Suprapubic skin (tissue), 4 donors: ENCODE measurements around the gene KDM5A. TPM values are rescaled to one million over a fixed set of nuclear protein-coding genes. Genes with fewer than 3 reads are reported as not detected.
A peak's percentile ranks its signal among the peaks of the same experiment; 100 is the strongest.

Experiments used
- DNase-seq, 2 donors: peaks; one replicate each; pipeline ENCODE4 v3.0.0-alpha.2; 2019; ENCODE audit warnings: low spot score in 2 of 2
- H3K27ac ChIP-seq: fragments of 200-600 bp; sonication (generic); one replicate; pipeline ENCODE4 v1.5.1; 2019
- H3K27me3 ChIP-seq: fragments of 200-600 bp; sonication (generic); one replicate; pipeline ENCODE4 v1.5.1; 2019
- H3K36me3 ChIP-seq: fragments of 200-600 bp; sonication (generic); one replicate; pipeline ENCODE4 v1.5.1; 2019
- H3K4me1 ChIP-seq: fragments of 200-600 bp; sonication (generic); one replicate; pipeline ENCODE4 v1.5.1; 2019
- H3K4me3 ChIP-seq: fragments of 200-600 bp; sonication (generic); one replicate; pipeline ENCODE4 v1.5.1; 2019; ENCODE audit warnings: mild to moderate bottlenecking
- H3K9me3 ChIP-seq: fragments of 200-600 bp; sonication (generic); one replicate; pipeline ENCODE4 v1.5.1; 2019
- EP300 ChIP-seq: sonication (generic); formaldehyde crosslinking; IDR thresholded peaks from one replicate; pipeline ENCODE4 v1.6.1; 2017; ENCODE audit warnings: antibody characterized with exemption
- POLR2A ChIP-seq, 2 donors: fragments of 450-650 bp; IDR thresholded peaks; one replicate each; pipeline ENCODE4 v1.6.1; 2017; ENCODE audit warnings: antibody characterized with exemption in 2 of 2, mild to moderate bottlenecking in 2 of 2, moderate library complexity in 2 of 2
- POLR2AphosphoS5 ChIP-seq, 3 donors: sonication (generic); formaldehyde crosslinking; IDR thresholded peaks; one replicate each; pipeline ENCODE4 v1.6.1; 2017; ENCODE audit warnings: antibody characterized with exemption in 3 of 3
- WGBS: methylation state at CpG from one replicate; pipeline ENCODE4 v1.1.5; 2018; 5-methylcytosine and 5-hydroxymethylcytosine counted together
- total RNA-seq, 4 donors: library from RNA; depleted of rRNA; stranded (reverse); fragments of >200 nt; gene quantifications; one replicate each; pipeline ENCODE4 v1.1.0, GENCODE V29; 2016
- TF ChIP-seq, protein P1 (sequence below), 2 donors: fragments of 200-600 bp in 1 of 2; fragments of 450-650 bp in 1 of 2; sonication (generic) in 1 of 2; IDR thresholded peaks; one replicate each; pipeline ENCODE4 v1.5.1; 2016 to 2019; ENCODE audit warnings: antibody characterized with exemption in 2 of 2, mild to moderate bottlenecking in 1 of 2, moderate library complexity in 1 of 2

Gene KDM5A
- total RNA-seq, 4 donors from 2014 or later: 43.1 to 126 (median 92.1) TPM

DNA sequence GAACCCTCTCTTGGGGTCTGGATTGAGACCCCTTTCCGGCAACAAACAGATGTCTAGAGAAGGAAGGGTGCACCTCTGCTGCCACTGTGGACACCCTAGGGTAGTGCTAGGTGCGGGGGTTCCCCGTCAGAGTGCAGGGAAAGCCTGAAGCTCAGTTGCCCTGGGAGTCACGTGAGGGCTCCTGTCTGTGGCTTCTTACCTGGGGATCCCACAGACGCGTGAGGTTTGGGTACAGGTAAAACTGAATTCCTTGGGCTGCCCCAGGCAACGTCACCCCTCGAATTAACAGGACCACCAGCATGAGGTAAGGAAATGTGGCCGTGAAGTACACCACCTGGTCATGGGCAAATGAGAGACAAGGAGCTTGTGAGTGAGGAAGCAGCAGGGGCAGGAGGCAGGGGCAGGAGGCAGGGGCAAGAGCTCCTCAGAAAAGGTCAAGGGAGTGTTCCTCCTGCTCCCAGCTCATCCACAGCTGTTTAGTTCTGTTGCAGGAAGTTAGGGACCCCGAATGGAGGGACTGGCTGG lies 154.2 kb downstream of the KDM5A start:
- no peaks in the 10 kb centered on the region for H3K36me3 ChIP-seq
- peaks cover 15% of the 10 kb centered on the region for H3K27me3 ChIP-seq
- H3K4me3 ChIP-seq: no peak overlapping the region
- DNase-seq: peak in 1 of 2 donors; percentile 34
- H3K4me1 ChIP-seq: no peaks in the 10 kb centered on the region
- H3K9me3 ChIP-seq: peaks cover 16% of the 10 kb centered on the region
- no peak overlapping the region for H3K27ac ChIP-seq
- TF ChIP-seq, protein P1, sequence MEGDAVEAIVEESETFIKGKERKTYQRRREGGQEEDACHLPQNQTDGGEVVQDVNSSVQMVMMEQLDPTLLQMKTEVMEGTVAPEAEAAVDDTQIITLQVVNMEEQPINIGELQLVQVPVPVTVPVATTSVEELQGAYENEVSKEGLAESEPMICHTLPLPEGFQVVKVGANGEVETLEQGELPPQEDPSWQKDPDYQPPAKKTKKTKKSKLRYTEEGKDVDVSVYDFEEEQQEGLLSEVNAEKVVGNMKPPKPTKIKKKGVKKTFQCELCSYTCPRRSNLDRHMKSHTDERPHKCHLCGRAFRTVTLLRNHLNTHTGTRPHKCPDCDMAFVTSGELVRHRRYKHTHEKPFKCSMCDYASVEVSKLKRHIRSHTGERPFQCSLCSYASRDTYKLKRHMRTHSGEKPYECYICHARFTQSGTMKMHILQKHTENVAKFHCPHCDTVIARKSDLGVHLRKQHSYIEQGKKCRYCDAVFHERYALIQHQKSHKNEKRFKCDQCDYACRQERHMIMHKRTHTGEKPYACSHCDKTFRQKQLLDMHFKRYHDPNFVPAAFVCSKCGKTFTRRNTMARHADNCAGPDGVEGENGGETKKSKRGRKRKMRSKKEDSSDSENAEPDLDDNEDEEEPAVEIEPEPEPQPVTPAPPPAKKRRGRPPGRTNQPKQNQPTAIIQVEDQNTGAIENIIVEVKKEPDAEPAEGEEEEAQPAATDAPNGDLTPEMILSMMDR (IDR thresholded peaks at IDR 0.05): no peak
- TF ChIP-seq EP300 (no peak), POLR2AphosphoS5 (IDR thresholded peaks at IDR 0.05) (no peak), POLR2A (IDR thresholded peaks at IDR 0.05) (no peak)
- 90% methylated on average over 8 of the region's 10 CpGs for WGBS

DNA sequence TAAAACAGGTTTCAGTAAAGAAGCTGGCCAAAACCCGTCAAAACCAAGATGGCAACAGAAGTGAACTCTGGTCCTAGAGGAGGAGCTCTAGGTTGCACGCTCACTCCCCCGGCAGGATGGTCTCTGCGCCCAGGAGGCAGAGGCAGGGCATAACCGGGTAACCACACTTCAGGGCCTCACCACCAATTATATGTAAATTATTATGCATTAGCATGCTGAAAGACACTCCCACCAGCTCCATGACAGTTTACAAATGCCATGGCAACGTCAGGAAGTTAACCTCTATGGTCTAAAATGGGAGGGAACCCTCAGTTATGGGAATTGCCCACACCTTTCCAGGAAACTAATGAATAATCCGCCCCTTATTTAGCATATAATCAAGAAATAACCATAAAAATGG lies 155.1 kb downstream of the KDM5A start:
- Histone ChIP-seq H3K9me3 (peaks cover 16% of the 10 kb centered on the region), H3K27me3 (peaks cover 15% of the 10 kb centered on the region), H3K4me3 (no peak overlapping the region), H3K36me3 (no peaks in the 10 kb centered on the region), H3K27ac (no peak overlapping the region), H3K4me1 (no peaks in the 10 kb centered on the region)
- 86% methylated on average over 7 of the region's 7 CpGs for WGBS
- TF ChIP-seq EP300: no peak
- TF ChIP-seq POLR2AphosphoS5 (IDR thresholded peaks at IDR 0.05): no peak
- no peak for TF ChIP-seq POLR2A (IDR thresholded peaks at IDR 0.05)
- TF ChIP-seq, protein P1 (IDR thresholded peaks at IDR 0.05): no peak
- peak in 1 of 2 donors; percentile 64 for DNase-seq

DNA sequence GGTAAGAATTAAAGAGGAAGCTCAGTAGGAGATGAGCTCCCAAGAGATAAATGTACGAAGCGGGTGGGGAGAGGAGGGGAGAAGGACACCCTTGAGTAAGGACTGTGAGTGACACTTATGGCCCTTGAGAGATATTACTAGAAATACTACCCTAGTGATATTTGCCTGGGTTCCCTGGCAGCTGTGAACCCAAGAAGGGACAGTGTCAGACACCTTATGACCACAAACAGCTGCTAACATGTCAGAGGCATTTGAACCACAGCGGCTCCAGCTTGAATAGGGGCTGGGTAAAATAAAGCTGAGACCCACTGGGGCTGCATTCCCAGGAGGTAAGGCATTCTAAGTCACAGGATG lies 155.5 kb downstream of the KDM5A start:
- Histone ChIP-seq H3K27ac (no peak overlapping the region), H3K4me1 (no peaks in the 10 kb centered on the region), H3K27me3 (peaks cover 15% of the 10 kb centered on the region), H3K9me3 (peaks cover 16% of the 10 kb centered on the region), H3K36me3 (no peaks in the 10 kb centered on the region), H3K4me3 (no peak overlapping the region)
- 72% methylated on average over 3 of the region's 3 CpGs for WGBS
- no peak for DNase-seq
- TF ChIP-seq POLR2A (IDR thresholded peaks at IDR 0.05) (no peak), POLR2AphosphoS5 (IDR thresholded peaks at IDR 0.05) (no peak), EP300 (no peak)
- TF ChIP-seq, protein P1 (IDR thresholded peaks at IDR 0.05): no peak

DNA sequence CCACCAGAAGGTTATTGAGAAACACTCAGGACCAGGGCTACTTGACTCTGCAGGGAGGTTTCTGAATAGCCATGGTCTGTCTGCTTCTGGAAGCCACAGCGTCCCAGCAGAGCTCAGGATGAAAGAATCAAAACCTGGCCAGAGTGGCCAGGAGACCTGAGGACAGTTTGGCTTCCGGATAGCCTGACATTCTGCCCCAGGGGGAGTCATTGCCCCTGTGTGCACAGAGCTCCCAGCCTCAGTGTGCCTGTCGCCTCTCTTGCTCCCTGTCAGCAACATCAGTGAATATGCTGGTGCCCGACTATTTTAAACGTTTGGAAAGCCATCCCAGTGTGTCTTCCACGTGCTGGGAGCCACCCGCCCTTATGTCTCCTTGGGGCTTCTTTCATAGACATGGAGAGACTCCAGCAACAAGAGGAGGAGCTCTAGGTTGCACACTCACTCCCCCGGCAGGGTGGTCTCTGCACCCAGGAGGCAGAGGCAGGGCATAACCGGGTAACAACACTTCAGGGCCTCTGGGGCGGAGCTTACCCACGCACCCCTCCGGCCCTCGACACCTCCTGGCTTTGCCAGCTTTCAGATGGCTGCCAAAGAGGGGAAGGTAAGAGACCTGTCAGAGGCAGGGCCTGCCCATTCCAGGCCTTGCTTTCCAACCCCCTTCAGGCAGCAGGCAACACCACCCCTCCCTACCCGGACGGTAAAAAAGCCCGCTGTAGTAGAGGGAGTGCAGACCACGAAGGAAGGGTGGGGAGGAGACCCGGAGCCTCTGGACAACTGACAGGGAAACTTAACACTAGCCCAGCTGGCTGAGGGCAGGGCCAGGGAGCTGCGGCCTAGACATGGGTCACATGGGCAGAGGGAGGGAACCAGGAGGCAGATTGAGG lies 156.1 kb downstream of the KDM5A start:
- H3K4me3 ChIP-seq: no peak overlapping the region
- TF ChIP-seq, protein P1 (IDR thresholded peaks at IDR 0.05): no peak
- TF ChIP-seq POLR2A (IDR thresholded peaks at IDR 0.05): no peak
- TF ChIP-seq POLR2AphosphoS5 (IDR thresholded peaks at IDR 0.05): no peak
- TF ChIP-seq EP300: no peak
- H3K4me1 ChIP-seq: no peaks in the 10 kb centered on the region
- peak in 1 of 2 donors; percentile 64 for DNase-seq
- H3K27me3 ChIP-seq: peaks cover 15% of the 10 kb centered on the region
- no peak overlapping the region for H3K27ac ChIP-seq
- H3K36me3 ChIP-seq: no peaks in the 10 kb centered on the region
- H3K9me3 ChIP-seq: peaks cover 12% of the 10 kb centered on the region
- 25% methylated on average over 6 of the region's 19 CpGs for WGBS

DNA sequence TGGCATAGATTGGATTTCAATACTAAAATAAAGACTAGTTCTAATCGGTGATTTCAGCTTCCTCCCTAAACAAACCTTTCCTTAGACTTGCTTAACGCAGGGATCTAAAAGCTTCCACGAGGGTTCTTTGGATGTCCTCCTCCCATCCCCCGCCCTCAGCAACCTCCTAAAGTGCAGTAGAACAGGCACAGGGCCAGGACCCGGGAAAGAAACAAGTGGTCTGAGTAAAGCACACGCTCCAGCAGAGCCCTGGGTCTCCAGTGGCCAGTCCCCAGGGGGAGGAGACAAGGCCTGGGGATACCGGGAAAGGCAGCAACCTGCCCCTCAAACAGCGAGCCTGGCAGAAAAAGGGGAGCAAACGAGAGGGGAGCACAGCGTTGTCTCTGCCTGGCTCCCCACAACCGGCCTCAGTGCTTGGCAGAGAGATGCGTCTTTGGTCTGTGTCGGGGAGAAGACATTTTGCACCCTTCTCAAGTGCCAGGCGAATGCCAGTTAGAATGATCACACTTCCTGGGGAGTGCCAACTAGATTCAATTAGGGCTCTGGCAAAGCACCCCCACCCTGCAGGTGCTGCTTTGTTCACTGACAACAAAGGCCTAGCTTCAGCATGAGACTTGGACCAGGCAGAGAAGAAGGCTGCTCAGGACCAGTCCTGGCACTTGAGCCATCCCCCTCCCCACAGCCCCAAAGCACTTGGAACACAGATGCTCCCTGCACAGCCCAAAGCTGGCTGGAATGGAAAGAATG lies 158.0 kb downstream of the KDM5A start:
- H3K4me1 ChIP-seq: no peaks in the 10 kb centered on the region
- no peak overlapping the region for H3K27ac ChIP-seq
- DNase-seq: peak in 1 of 2 donors; percentile 52

More for the DNA sequence above, 158.0 kb downstream of the KDM5A start:
- Histone ChIP-seq H3K36me3 (no peaks in the 10 kb centered on the region), H3K27me3 (peaks cover 23% of the 10 kb centered on the region), H3K9me3 (peaks cover 6% of the 10 kb centered on the region), H3K4me3 (no peak overlapping the region)
- no peak for TF ChIP-seq POLR2A (IDR thresholded peaks at IDR 0.05)
- TF ChIP-seq, protein P1 (IDR thresholded peaks at IDR 0.05): no peak
- no peak for TF ChIP-seq POLR2AphosphoS5 (IDR thresholded peaks at IDR 0.05)
- no peak for TF ChIP-seq EP300
- WGBS: 64% methylated on average over 14 of the region's 14 CpGs
